ENCODE results near the gene RBM18.

RBM18 gene

DNA sequence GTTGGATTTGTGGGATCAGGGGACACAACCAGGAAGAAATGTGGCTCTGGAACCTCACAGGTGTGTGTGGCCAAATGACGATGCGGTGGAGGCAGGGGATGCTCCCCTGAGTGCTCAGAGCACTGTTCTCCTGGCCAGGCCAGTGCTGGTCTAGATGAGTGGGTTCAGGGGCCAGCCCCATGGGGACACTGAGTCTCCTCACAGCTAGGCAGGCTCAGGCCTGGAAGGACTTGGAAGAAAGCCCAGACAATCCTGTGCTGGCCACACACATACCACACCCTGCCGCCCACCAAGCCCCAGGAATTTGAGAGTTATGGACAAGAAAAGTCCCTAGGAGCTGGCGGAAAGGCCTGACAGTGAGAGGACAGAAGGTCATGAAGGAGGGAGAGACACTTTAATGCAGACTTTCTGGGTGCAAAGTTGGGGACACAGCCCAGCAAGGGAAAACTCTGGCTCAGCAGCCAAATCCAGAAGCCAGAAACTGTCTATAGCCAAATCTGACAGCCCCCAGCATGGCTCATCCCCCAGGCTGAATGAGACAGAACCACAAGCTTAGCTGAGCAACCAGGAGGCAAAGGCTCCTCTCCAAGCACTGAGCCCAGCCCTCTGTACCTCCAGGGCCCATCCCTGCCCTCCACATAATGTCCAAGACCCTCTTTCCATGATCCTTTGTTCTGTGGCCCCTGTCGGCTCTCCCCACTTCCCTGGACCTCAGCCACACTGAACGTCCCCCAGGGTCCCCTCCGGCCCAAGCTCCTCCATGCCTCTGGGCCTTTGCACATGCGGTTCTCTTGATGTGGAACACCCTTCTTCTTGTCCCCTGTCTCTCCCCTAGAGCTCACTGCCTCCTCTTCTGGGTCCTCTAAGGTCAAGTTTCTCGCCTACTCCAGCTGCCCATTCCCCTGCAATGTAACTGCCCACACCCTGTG, 58.3 kb downstream of the RBM18 start:
- in situ Hi-C loops (cut with HindIII; ENCODE audit: low sequenced_read_pairs), result loop anchor here (5.0 kb wide), 1 partner anchor 146 kb away; no protein-coding TSS in a partner anchor

DNA sequence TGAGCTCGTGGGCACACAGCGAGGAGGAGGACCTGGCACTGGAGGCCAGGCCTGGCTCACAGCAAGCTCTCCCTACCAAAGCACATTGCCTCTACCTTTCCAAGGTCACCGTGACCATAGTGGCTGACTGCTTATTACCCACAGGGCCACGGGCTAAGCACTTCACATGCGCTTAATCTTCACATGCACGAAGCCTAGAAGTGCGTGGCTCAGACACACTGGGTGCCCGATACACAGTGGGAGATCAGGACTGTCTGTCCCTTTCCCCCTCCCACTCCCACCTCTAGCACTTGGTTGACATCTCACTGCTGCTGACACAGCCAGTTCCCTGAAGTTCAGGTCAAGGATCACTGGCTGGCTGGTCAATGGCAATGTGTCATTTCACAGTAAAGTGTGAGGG, 59.5 kb downstream of the RBM18 start:
- in situ Hi-C loops (cut with HindIII; ENCODE audit: low sequenced_read_pairs), result loop anchor here (5.0 kb wide), 1 partner anchor 147 kb away; no protein-coding TSS in a partner anchor

DNA sequence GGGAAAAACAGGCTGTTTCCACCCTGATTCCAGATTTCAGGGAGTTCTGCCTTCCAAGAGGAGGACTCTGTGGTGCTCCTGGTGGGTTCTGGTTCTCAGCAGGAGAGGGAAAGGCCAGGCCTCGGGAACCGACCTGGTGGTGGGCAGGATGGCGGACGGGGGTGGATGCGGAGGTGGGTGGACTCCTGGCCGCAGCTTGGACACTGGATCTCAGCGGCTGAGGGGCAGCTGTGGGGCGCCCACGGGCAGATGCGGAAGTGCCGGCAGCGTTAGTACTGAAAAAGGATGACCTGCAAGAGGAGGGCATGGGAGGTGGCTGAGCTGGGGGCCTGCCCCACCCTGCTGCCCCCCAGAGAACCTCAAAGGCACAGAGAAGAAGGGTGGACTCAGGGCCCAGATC, 60.1 kb downstream of the RBM18 start:
- in situ Hi-C loops (cut with HindIII; ENCODE audit: low sequenced_read_pairs), result no loop called here

DNA sequence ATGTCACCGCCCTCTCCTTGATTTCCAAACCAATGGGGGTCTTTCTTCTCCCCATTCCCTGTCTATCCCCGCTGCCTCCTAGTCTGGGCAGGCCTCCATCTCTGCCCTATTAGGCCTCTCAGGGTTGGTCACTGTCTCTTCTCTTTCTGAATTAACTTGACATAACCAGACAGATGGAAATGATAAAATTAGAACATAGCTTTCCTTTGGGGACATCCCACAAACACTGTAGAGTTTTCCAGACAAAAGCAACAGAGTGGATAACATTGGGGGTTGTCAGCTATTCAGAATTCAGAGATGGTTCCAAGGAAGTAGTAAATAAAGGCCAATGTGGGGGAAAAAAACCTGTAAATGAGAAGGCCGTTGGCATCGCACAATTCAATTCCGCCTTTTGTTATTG, 60.6 kb downstream of the RBM18 start:
- in situ Hi-C loops (cut with HindIII; ENCODE audit: low sequenced_read_pairs), result no loop called here

DNA sequence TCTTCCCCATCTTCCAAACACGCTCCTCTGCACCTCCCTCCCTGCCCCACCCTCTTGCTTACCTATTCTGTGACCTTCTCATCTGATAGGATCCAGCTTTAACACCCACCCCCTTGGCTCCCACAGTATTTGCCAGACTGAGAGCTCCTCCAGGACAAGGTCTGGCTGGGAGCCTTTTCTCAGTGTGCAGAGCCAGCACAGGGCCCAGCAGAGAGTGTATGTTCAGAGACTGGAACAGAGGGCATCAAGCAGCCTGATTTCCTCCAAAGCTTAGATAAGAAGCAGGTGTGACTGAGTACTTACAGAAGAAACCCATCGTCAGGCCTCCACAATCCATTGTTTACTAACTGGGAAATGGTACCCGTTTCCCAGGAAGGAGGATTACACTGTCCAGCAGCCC, 62.5 kb downstream of the RBM18 start:
- in situ Hi-C loops (cut with HindIII; ENCODE audit: low sequenced_read_pairs), result no loop called here

DNA sequence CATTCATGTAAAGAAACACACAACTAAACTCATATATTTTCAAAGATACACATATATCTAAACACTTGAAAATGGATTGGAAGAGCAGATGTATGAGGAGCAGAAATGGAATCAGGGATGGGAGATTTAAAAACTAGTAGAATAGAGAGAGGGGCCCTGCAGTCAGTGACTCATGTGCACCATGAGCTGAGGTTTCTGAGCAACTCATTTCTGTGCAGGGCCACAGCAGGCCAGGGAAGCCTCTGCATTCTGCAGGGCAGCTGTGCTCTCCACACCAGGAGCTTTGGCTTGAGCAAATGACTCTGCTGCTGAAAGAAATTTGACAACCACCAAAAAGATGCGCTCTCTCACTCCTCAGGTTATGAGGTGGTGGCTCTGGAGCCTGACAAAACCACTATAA, 63.0 kb downstream of the RBM18 start:
- in situ Hi-C loops (cut with HindIII; ENCODE audit: low sequenced_read_pairs), result no loop called here

DNA sequence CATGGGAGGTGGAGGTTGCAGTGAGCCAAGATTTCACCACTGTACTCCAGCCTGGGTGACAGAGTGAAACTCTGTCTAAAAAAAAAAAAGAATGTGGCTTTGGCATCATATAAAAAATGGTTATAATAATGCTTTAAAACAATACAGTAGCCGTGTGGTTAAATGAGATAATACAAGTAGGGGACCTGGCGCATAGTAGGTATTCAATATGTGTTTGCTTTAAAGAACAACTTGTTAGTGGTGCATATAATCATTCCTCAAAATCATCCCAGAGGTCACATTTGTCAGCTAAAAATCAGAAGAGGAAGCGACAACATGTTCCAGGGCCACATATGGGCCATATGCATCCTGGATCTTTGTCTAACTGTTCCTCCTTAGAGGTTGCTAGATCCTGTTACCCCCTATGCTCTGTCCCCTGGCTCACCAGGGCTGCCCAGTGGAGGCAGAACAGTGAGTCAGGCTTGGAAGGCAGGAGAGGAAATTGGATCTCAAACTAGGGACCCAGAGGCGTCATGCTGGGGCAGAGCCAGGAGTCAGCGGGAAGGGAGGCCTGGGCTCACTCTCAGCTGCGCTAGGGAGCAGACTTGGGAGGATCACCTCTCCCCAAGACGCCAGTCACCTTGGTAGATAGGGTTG, 63.6 kb downstream of the RBM18 start:
- in situ Hi-C loops (cut with HindIII; ENCODE audit: low sequenced_read_pairs), result no loop called here

DNA sequence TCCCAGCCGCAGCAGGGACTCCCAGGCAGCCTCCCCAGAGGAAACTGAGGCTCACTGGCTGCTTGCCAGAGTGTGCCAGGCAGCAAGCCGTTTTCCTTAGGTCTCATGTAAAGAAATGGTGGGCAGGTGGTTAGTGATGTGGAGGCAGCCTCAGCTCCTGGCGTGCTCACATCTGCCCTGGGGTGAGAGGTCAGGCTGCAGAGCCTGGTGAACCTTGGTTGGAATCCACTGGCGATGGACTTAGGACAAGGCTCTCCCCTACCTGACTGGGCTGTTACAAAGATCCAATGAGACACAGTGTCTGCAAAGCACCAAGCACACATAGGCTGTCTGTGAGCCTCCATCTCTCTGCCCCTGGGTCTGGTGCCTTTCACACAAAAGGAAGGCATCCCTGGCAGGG, 66.8 kb downstream of the RBM18 start:
- in situ Hi-C loops (cut with HindIII; ENCODE audit: low sequenced_read_pairs), result no loop called here

DNA sequence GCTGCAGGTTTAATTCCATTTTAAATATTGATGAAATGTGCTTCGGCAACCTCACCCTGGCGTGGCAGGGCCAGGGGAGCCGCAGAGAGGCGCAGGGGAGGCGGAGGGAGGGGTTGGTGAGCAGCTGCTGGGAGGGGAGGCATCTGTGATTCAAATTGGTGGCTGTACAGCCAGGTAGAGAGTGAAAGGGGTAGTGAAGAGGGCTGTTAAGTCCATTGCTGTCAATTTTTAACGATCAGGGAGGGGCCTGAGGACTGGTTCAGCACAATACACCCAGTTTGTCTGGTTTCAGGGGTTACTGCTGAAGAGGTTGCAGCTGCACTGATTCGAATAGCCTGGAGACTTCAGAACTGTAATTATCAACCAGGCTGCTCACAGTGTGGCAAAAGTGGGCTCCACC, 67.2 kb downstream of the RBM18 start:
- in situ Hi-C loops (cut with HindIII; ENCODE audit: low sequenced_read_pairs), result no loop called here

DNA sequence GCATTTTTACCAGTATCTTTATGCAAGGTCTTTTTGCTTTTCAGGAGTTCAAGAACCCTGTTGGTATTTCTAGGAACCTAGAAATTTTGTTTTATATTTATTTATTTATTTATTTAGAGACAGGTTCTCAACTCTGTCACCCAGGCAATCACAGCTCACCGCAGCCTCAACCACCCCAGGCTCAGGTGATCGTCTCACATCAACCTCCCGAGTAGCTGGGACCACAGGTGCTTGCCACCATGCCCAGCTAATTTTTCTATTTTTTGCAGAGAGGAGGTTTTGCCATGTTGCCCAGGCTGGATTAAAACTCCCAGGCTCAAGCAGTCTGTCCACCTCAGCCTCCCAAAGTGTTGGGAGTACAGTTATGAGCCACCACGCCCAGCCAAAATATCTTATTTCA, 68.8 kb downstream of the RBM18 start:
- in situ Hi-C loops (cut with HindIII; ENCODE audit: low sequenced_read_pairs), result no loop called here

DNA sequence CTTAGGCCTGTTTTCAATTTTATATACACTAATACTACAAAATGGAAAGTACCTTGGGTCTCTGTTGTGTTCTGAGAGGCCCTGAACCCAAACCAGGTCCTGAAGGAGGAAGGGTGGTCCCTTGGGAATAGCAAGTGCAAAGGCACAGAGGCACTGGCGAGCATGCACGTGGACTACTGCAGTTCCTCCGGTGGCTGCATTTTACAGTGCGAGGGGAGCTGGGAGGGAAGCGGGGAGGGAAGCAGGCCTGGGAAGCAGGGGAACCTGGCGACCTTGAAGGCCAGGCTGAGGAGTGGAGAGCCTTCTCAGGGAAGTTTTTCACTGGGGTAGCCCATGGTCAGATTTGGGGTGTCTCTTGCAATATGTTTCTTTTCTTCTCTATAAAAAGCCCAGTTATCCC, 71.0 kb downstream of the RBM18 start:
- in situ Hi-C loops (cut with HindIII; ENCODE audit: low sequenced_read_pairs), result loop anchor here (5.0 kb wide), 1 partner anchor 41 kb away; no protein-coding TSS in a partner anchor

DNA sequence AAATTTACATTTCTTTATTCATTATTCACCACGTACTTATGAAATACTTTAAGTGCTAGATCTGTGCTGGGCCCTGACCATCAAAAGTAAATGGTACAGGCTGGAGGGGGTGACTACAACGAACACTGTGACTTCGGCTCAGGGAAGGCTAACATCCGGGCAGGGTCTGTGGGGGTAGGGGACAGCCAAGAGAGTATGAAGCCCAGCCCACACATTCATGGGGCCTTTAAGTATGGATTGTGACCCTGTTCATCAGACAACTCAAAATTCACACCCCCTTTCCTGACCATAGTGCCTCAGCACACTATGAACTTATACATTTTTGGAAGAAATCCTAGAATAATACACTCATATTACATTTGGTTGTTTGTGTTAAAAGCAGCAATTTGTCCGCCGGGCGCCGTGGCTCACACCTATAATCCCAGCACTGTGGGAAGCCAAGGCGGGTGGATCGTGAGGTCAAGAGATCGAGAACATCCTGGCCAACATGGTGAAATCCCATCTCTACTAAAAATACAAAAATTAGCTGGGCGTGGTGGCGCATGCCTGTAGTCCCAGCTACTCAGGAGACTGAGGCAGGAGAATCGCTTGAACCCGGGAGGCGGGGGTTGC, 71.6 kb downstream of the RBM18 start:
- in situ Hi-C loops (cut with HindIII; ENCODE audit: low sequenced_read_pairs), result loop anchor here (5.0 kb wide), 1 partner anchor 41 kb away; no protein-coding TSS in a partner anchor

DNA sequence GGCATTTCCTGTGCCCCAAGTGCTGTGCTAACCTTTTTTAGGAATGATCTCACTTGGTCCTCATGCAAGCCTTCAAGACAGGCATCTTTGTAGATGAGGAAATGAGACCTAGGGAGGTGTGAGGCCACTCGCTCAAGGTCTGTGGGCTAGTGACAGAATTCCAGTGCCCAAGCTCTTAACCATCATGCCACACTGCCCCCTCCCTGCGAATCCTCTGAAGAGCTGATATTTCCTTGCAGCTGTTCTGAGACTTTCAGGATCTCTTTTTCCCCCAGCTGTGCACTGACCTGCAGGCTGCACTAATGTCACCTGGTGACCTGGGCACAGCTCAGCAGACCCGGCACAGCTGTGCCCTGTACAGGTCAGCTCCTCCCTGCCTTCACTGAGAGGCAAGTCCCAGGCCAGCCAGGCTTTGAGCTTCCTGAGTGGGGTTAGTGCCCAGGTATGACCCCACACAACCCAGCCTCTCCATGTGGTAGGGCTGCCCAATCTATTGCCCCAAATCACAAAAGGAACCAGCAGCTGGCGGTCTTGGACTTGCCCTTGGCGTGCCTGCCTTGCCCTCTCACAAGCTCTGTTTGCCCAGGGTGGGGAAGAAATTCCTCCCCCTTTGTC, 72.3 kb downstream of the RBM18 start:
- in situ Hi-C loops (cut with HindIII; ENCODE audit: low sequenced_read_pairs), result loop anchor here (5.0 kb wide), 1 partner anchor 40 kb away; no protein-coding TSS in a partner anchor

DNA sequence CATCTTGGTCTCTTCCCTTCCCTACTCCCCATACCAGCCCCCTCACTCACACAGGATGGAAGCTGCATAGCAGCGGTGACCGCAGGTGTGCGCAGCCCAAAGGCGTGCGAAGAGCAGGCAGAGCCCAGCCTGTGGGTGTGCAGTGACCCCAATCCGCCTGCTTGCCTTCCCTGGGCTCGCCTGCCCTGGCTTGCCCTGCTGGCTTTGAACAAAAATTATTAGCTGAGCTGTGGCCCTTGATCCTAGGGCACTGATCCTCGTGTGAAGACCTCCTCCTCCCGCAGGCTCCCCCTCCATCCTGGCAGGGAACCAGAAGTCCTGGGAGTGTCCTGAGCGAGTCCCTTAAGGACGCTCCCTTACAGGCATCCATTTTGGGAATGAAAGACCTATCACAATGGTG, 73.1 kb downstream of the RBM18 start:
- in situ Hi-C loops (cut with HindIII; ENCODE audit: low sequenced_read_pairs), result loop anchor here (5.0 kb wide), 1 partner anchor 39 kb away; no protein-coding TSS in a partner anchor

DNA sequence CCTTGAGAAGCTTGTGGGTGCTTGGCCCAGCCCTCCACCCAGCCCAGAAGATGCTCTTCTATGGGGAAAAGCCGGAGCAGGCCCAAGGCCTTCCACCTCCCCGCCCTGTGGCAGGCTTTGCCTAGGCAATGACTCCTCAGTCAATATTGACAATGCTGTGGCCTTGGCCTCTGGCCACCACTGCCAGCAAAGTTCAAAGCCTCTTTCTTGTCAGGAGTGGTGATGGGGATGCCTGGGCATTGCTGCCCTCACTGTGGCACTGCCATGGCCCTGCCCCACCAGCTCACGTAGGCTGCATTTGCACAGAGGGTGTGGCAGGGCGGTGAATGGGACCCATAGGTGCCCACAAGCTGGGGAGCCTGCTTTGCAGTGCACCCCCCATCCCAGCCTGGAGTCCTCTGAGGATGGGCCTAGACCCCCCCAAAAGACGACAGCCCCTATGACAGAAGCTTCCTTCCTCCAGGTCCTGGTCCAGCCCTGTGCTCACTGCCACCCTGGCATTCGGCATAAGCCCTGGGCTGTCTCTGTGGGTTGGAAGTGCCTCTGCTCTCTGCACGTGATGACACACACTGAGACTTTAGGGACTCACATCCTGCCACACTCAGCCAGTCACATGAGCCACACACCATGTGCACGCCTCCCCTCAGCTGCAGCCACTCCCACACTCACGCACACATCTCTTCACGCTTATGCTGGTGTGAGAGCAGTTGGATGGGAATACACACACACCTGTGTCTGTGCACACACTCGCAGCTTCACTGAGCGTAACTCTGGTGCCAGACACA, 73.9 kb downstream of the RBM18 start:
- in situ Hi-C loops (cut with HindIII; ENCODE audit: low sequenced_read_pairs), result loop anchor here (5.0 kb wide), 1 partner anchor 38 kb away; no protein-coding TSS in a partner anchor

DNA sequence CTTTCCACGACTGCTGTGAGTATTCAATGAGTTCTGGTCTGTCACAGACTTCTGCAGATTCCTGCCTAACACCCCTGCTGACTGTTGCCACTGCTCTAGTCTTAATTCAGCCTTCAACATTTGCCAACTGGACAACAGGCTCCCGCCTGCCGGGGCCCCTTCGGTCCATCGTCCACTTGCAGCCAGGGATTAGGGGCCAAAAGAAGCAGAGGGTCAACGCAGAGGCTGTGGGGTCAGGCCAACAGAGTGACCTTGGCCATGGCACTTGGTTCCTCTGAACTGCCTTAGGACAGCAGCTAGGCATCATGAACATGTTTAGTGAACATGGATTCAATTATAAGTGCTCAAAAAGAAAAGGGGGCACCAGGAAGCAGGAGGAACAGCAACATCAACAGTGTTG, 76.3 kb downstream of the RBM18 start:
- in situ Hi-C loops (cut with HindIII; ENCODE audit: low sequenced_read_pairs), result no loop called here

Data from endothelial cell of hepatic sinusoid (primary cell).